SK-N-DZ (cell line): ENCODE data around the gene NGEF.

Experiments
- DNase-seq: peaks from one replicate; pipeline ENCODE4 v3.0.0-alpha.2; 2015; ENCODE audit warnings: low spot score
- small RNA-seq, 2 experiments: library from RNA; depleted of rRNA; stranded (forward); fragments of <200 nt; gene quantifications; one replicate each; pipeline ENCODE3, GENCODE V24; 2014

The NGEF gene

DNA sequence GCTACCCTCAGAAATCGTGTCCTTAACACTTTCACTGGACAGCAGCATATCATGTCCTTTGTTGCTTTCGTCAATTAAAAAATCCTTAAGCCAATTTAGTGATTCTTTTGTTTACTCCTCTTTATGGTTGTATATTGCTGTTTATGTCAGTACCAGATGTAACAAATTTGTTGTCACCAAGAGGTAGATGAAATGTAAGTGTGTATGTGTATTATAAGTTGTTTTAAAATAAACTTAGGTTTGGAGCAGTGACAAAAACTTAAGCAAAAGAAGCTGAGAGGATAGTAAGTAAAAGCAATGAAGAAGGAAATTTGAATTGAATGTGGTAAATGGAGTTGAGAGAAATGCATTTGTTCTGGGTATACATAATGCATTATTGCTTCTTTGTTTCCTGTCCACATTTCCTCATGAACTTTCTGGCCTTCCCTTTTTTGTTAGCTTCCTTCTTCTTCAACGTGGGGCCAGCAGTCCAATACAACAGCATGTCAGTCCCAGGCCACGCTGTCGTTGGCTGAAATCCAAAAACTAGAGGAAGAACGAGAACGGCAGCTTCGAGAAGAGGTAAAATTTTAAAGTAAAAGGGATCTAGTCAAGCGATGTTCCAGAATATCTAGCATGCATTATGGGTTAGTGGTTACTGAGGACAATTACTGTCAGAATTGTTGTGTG is 173.5 kb downstream of the NGEF start:
- DNase-seq = no peak

DNA sequence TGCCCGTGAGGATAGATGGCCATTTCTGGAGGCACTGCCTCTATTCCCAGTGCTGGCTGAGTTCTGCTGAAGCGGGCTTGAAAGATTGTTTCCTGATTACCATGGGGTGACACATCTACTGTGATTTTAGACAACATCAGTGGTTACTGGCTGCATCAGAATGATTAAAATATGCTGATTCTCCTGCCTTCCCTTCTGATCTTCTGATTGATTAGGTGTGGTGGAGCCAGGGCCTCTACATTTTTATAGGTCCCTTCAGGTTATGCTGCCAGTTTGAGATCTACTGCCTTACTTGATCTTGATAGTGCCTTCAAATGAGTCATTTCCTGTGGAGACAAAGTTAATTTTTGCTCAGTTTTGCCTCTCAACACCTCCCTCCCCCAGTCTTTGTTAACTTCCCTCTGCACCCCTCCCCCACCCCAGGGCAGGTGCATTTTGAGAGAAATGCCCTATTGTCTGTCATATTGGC is 174.6 kb downstream of the NGEF start:
- DNase-seq = no peak

DNA sequence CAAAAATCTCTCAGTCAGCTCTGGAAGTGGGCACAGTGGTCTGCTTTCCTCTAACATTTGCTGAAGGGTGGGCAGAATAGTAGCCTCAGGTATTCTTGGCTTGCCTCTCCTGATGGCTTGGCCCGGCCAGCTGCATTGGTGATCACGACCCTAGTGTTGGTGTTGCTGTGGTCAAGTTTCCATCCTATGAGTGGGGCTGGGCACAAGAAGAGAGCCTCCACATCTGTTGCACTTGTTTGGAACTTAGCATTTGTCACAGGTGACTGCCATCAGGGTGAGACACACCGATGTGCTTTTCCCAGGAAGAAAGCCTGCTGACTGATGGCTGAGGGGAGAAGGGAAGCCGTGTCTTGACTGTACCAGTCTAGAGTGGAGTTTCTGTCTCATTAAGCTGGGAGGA is 176.1 kb downstream of the NGEF start:
- DNase-seq = no peak

DNA sequence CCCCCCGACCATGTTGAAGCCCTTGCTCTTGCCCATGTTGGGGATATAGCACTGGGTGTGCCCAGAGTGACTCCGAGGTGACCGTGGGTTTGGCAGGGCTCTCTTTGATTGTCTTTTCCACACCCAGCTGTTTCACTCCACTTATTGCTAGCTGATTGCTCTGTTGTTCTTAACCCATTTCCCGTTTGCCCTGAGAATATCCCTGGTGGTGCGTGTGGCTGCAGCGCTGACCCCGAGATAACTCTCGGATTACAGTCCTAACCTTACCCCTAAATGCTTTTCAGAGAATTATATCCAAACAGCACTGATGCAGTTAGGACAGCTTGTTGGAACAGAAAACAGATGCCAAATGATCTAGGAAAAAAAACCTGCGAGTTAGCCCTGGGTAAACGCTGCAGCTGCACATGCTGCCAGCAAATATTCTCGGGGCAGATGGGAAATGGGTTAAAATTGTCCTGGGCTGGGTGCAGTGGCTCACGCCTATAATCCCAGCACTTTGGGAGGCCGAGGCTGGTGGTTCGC is 177.3 kb downstream of the NGEF start:
- DNase-seq = no peak

DNA sequence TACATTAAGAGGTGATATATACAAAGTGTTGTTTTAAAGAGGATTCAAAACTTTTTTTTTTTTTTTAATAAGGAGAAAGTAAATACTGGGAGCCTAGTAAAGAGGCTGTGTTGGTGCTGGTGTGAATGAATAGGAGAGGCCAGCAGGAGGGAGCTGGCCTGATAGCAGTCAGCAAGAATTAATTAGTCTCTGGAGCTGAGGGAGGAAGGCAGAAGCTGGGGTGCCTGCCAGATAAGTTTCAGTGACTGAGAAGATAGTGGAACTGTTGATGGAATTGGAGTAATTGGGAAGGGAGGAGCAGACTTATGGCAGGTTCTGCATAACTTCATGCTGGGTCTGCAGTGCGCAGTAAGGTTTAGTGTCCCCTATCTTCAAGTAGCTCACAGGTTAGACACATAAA is 179.2 kb downstream of the NGEF start:
- no peak for DNase-seq

DNA sequence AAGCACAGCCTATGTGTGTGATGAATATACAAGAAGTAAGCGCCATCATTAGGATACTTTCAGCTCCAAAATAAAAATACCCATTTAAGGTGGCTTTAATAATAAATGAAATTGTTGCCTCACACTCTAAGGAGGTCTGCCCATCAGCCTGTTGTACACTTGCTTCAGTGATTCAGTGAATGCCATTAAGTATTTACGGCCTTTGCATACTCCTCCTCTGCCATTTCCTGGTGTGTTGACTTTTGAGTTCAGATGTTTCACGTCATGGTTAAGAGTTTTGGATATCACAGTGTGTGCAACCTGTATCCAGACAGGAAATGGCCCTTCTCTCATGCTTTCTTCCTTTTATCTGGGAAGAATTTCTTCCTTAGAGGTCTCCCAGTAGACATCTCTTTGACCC is 181.6 kb downstream of the NGEF start:
- no peak for DNase-seq

DNA sequence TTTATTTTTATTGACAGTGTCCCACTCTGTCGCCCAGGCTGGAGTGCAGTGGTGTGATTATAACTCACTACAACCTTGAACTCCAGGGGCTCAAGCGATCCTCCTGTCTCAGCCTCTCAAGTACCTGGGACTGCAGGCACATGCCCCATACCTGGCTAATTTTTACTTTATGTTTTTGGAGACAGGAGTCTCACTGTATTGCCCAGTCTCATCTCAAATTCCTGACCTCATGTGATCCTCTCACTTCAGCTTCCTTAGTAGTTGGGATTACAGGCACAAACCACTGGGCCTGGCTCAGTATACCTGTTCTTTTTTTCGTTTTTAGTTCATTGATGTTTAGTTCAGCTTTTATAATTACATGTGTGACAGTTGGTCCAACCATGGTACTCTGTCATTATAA is 183.1 kb downstream of the NGEF start:
- no peak for DNase-seq

Small RNA genes within 50 kb of the gene (small RNA-seq; reads per million reads assigned to genes)
- 0 reads per million in 2 experiments for gene RF00019
